ENCODE results near the gene LRBA.

Gene LRBA

GRCh38 chr4:150240011-150240410, 775.1 kb downstream of the LRBA start:
- no peak for DNase-seq (ENCODE audit: low read depth)

GRCh38 chr4:150238591-150238990, 776.5 kb downstream of the LRBA start:
- no peak for DNase-seq (ENCODE audit: low read depth)

GRCh38 chr4:150237110-150237872, 777.8 kb downstream of the LRBA start:
- no peak for DNase-seq (ENCODE audit: low read depth)

GRCh38 chr4:150236626-150237025, 778.5 kb downstream of the LRBA start:
- no peak for DNase-seq (ENCODE audit: low read depth)

- no peak for DNase-seq (ENCODE audit: low read depth)
Measured at GRCh38 chr4:150235808-150236271, 779.2 kb downstream of the LRBA start.

- DNase-seq (ENCODE audit: low read depth), result no peak
Measured at GRCh38 chr4:150235317-150235716, 779.8 kb downstream of the LRBA start.

- no peak for DNase-seq (ENCODE audit: low read depth)
Measured at GRCh38 chr4:150234246-150234645, 780.8 kb downstream of the LRBA start.

- no peak for DNase-seq (ENCODE audit: low read depth)
Measured at GRCh38 chr4:150232029-150232428, 783.1 kb downstream of the LRBA start.

- DNase-seq (ENCODE audit: low read depth), result no peak
Measured at GRCh38 chr4:150231107-150231770, 783.8 kb downstream of the LRBA start.

GRCh38 chr4:150230561-150230960, 784.5 kb downstream of the LRBA start:
- no peak for DNase-seq (ENCODE audit: low read depth)

- no peak for DNase-seq (ENCODE audit: low read depth)
Measured at GRCh38 chr4:150229520-150229919, 785.6 kb downstream of the LRBA start.

- DNase-seq (ENCODE audit: low read depth), result no peak
Measured at GRCh38 chr4:150224896-150225591, 790.0 kb downstream of the LRBA start.

- DNase-seq (ENCODE audit: low read depth), result no peak
Measured at GRCh38 chr4:150219841-150220240, 795.2 kb downstream of the LRBA start.

- DNase-seq (ENCODE audit: low read depth), result no peak
Measured at GRCh38 chr4:150218447-150218846, 796.6 kb downstream of the LRBA start.

- DNase-seq (ENCODE audit: low read depth), result no peak
Measured at GRCh38 chr4:150217808-150218207, 797.3 kb downstream of the LRBA start.

- no peak for DNase-seq (ENCODE audit: low read depth)
Measured at GRCh38 chr4:150217192-150217591, 797.9 kb downstream of the LRBA start.

GRCh38 chr4:150216726-150217125, 798.4 kb downstream of the LRBA start:
- no peak for DNase-seq (ENCODE audit: low read depth)

- DNase-seq (ENCODE audit: low read depth), result no peak
Measured at GRCh38 chr4:150215601-150216000, 799.5 kb downstream of the LRBA start.

All from CMK (cell line).